Subcutaneous abdominal adipose tissue (tissue), 5 donors: ENCODE measurements around the gene KRTAP16-1.

Source experiments
- H3K27ac ChIP-seq: one replicate; pipeline ENCODE4 v1.7.0; 2013; ENCODE audit warnings: low read depth, mild to moderate bottlenecking, inconsistent platforms, low read length, moderate library complexity
- H3K27me3 ChIP-seq, 5 donors: one replicate each; pipeline ENCODE4 v1.7.0; 2013; ENCODE audit warnings: low read length in 5 of 5, inconsistent platforms in 1 of 5; ENCODE audit not compliant: control insufficient read depth in 5 of 5, insufficient read depth in 4 of 5
- H3K36me3 ChIP-seq, 5 donors: one replicate each; pipeline ENCODE4 v1.7.0; 2013; ENCODE audit warnings: low read length in 5 of 5; ENCODE audit not compliant: control insufficient read depth in 5 of 5, insufficient read depth in 5 of 5
- H3K4me1 ChIP-seq, 5 donors: one replicate each; pipeline ENCODE4 v1.7.0; 2013; ENCODE audit warnings: low read length in 5 of 5, mild to moderate bottlenecking in 3 of 5, moderate library complexity in 1 of 5; ENCODE audit not compliant: control insufficient read depth in 5 of 5, insufficient read depth in 5 of 5
- H3K4me3 ChIP-seq, 5 donors: one replicate each; pipeline ENCODE4 v1.7.0; 2013; ENCODE audit warnings: low read length in 5 of 5, low read depth in 1 of 5
- H3K9ac ChIP-seq, 5 donors: one replicate each; pipeline ENCODE4 v1.7.0; 2013; ENCODE audit warnings: low read length in 5 of 5, mild to moderate bottlenecking in 4 of 5, moderate library complexity in 3 of 5
- H3K9me3 ChIP-seq, 5 donors: one replicate each; pipeline ENCODE4 v1.7.0; 2013; ENCODE audit warnings: low read length in 5 of 5; ENCODE audit not compliant: control insufficient read depth in 5 of 5
- donor health status: healthy.
- donor health status: healthy.
- donor health status: healthy.
- donor health status: healthy.
- donor health status: healthy.

The KRTAP16-1 gene

DNA sequence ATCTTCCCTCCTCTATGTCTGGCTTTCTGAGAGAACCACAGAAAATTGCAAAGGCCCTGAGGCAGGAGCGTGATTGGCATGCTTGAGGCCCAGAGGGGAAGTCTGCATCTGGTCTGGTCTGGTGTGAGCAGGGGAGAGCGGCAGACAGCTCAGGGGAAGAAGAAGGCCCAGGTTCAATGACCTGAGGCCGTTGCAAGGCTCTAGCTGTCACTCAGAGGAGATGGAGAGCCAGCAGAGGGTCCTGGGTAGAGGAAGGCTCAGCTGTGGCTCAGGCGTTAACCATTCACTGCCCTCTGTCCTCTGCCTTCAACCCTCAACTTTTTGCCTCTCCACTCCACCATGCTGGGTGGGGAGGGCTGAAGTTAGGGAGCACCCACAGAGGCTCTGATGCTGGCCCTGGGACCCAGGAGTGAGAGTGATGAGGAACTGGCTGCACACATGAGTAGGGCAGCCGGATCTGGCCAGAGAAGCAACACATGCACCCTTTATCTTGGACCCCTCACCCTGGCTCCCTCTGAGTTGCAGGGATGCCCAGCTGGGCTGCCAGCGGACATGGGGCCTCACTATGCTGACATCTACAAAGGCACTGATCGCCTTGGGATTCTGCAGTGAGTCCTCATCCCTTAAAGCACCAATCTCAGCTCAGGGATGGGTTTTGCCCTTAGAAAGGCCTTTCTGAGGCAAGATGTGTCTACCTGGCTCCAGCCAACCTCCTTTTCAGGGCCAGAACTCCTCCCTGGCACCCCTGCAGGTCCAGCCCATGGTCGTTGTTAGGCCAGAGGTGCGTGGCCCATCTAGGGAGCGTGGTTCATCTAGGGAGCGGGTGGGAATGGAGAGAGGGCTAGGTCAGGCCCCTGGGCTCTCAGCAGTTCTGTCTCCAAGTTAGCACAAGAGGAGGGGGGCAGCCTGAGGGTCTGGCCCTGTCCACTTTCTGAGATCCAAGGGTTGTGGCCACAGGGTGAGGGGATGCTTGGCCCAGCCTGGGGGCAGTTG lies 14.1 kb upstream of the KRTAP16-1 start:
- Histone ChIP-seq H3K9me3 (peaks cover 0 to 10% (median 4%) of the 10 kb centered on the region in 5 donors), H3K27ac (no peak overlapping the region), H3K4me3 (no peak overlapping the region), H3K9ac (no peak overlapping the region), H3K4me1 (no peaks in the 10 kb centered on the region), H3K27me3 (no peaks in the 10 kb centered on the region), H3K36me3 (no peaks in the 10 kb centered on the region)

DNA sequence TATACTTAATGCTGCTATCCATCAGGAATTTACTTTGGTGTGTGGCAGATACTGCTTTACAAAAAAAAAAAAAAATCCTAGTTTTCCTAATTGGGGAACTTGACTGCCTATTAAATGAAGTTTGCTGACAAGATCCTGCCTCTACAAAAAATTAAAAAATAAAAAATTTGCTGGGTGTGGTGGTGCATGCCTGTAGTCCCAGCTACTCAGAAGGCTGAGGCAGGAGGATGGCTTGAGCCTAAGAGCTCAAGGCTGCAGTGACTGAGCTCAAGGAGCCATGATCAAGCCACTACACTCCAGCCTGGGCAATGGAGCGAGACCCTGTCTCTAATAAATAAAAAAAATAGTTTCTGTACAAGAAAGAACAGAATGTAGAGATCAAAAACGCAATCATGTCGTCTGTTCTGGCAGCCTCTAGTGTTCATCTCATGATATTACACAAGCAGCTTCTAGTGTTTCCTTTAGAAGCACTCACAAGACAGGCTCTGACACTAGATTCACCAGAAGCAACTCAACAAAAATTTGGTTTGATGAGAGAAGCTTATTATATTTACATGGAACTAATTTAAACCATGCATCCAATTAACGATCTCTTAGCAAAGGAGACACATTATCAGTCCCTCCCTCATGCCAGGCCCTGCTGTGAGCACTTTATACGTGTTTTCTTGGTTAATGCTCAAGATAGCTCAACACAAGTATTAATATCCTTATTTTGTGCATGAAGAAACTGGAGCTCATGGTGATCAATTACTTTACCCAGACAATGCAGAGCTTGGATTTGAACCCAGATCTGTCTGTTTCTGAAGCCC lies 13.2 kb upstream of the KRTAP16-1 start:
- Histone ChIP-seq H3K36me3 (no peaks in the 10 kb centered on the region), H3K4me3 (no peak overlapping the region), H3K4me1 (no peaks in the 10 kb centered on the region), H3K9ac (no peak overlapping the region), H3K27me3 (peaks cover 0 to 1% (median 0%) of the 10 kb centered on the region in 5 donors), H3K27ac (no peak overlapping the region), H3K9me3 (peaks cover 0 to 10% (median 4%) of the 10 kb centered on the region in 5 donors)

DNA sequence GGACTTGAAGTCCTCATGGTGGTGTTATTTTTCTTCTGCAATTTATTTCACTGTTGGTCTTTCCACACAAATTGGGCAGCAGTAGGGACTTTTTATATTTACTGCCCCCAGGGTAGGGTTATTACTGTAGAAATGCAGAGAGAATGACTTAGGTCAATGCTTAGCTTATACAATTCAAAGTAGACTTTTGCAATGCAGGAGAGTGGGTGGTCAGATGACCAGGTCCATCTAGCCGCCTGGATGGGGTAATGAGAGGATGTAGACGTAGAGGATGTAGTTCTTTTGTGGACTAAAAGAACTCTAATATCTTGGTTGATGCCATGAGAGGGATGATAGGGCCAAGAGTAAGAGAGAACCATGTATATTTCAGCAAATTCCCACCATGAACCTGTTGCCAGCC lies 9.1 kb upstream of the KRTAP16-1 start:
- H3K27ac ChIP-seq = no peak overlapping the region

DNA sequence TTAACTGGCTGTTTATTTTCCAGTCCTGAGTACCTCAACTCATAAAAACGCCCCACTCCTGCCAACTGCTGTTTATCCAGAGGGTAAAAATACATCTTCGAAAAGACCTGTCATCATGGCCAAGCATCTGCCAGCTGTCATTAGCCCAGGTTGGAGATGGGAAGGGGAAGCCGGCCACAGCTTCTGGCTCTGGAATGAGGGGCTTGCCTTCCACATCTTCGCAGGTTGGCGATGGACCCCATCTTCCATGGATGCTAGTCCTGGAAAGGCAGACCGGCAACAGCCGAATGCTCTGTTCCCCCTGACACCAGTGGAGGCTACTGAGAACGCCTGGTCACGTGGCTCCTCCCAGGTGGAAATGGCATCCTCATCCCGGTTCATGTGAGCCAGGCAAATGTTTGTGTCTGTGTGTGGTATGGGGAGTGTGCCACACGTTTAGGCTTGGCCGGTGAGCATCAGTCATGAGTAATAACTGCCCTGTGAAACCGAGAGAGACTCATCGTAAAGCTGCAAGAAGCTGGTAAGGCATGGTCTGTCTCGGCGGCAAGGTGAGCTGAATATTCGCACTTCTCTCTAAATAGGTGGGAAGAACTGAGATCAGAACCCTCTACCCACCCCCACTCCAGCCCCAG lies 6.8 kb upstream of the KRTAP16-1 start:
- Histone ChIP-seq H3K27me3 (peaks cover 3 to 9% (median 4%) of the 10 kb centered on the region in 5 donors), H3K36me3 (no peaks in the 10 kb centered on the region), H3K27ac (no peak overlapping the region), H3K4me3 (no peak overlapping the region), H3K4me1 (no peaks in the 10 kb centered on the region), H3K9me3 (peaks cover 0 to 10% (median 4%) of the 10 kb centered on the region in 5 donors), H3K9ac (no peak overlapping the region)

More for the DNA sequence above, 9.1 kb upstream of the KRTAP16-1 start:
- Histone ChIP-seq H3K4me3 (no peak overlapping the region), H3K9me3 (peaks cover 0 to 10% (median 4%) of the 10 kb centered on the region in 5 donors), H3K4me1 (no peaks in the 10 kb centered on the region), H3K27me3 (peaks cover 3 to 9% (median 4%) of the 10 kb centered on the region in 5 donors), H3K36me3 (no peaks in the 10 kb centered on the region), H3K9ac (no peak overlapping the region)

DNA sequence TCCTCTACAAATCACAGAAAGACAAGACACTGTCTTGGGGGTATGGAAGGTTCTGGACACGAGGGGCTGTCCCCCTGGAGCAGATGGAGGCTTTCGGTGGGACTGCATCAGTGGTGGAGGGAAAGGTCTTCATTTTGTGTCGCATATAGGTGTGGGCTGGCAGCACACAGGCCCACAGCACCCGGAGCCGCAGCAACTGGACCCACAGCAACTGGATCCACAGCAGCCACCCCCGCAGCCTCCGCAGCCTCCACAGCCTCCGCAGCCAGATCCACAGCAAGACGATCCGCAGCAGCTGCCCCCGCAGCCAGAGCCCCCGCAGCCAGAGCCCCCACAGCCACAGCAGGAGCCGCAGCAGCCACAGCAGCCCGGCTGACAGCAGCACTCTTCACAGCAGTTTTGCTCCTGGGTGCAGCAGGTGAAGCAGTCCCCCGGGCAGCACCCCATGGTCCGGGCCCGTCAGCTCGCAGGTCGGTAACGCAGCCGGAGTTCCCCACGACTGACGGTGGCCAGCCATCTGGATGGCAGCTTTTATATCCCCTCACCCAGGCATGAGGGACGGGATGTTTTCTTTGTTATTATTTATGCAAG lies 6.2 kb upstream of the KRTAP16-1 start, which contains the start of gene KRTAP17-1:
KRTAP17-1 (minus strand) TSS at position 507 of the 591 bp plus-strand sequence; CDS start at position 447, 60 bp downstream.
- Histone ChIP-seq H3K27ac (no peak within 1 kb of the TSS), H3K9me3 (peaks cover 0 to 8% (median 4%) of the 10 kb centered on the region in 5 donors), H3K4me1 (no peaks in the 10 kb centered on the region), H3K4me3 (no peak within 1 kb of the TSS), H3K36me3 (no peaks in the 10 kb centered on the region), H3K9ac (no peak within 1 kb of the TSS), H3K27me3 (peaks cover 3 to 9% (median 4%) of the 10 kb centered on the region in 5 donors)

DNA sequence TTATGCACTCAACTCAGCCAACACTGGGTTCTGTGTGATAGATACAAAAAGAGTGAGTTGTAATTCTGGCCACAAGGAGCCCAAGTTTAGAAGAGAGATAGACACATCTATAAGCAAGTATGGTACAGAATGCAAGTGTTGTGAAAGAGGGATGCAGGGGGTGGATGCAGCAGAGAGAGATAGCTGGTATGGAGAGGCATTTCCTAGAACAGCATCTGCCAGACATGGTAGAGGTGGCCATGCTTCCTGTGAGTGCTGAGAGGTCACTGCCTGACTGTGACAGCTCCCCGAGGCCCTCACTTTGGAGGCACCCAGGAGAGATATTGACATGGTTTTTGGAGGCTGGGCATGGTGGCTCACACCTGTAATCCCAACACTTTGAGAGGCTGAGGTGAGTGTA lies 2.0 kb upstream of the KRTAP16-1 start:
- Histone ChIP-seq H3K9me3 (no peaks in the 10 kb centered on the region), H3K4me3 (no peak overlapping the region), H3K4me1 (peaks cover 0 to 17% (median 3%) of the 10 kb centered on the region in 5 donors), H3K27ac (no peak overlapping the region), H3K36me3 (no peaks in the 10 kb centered on the region), H3K27me3 (peaks cover 14 to 23% (median 19%) of the 10 kb centered on the region in 5 donors), H3K9ac (no peak overlapping the region)

DNA sequence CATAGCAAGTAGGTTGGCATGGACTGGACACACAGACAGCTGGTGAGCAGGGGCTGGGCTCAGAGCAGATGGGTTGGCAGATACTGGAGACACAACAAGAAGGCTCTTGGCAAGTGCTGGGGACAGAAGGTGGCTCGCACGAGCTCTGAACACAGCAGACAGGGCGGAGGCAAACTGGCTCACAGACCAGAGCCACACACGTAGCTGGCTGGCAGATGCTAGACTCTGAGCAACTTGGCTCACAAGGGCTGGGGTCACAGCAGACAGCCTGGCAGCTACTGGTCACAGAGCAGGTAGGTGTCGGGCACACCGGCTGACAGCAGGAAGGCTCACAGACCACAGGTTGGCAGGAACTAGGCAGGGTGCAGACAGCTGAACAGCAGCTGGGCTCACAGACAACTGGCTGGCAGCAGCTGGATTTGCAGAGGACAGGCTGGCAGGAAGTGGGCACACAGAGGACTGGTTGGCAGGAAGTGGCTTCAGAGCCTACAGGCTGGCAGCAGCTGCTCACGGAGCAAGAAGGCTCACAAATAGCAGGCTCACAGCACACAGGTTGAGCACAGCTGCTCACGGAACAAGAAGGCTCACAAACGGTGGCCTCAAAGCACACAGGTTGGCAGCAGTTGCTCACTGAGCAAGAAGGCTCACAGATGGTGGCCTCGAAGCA lies 725 bp downstream of the KRTAP16-1 start:
- Histone ChIP-seq H3K4me3 (peak overlapping the region in 2 of 5 donors; percentile 36 to 49), H3K9ac (no peak overlapping the region), H3K4me1 (peaks cover 0 to 17% (median 3%) of the 10 kb centered on the region in 5 donors), H3K27me3 (peaks cover 6 to 19% (median 17%) of the 10 kb centered on the region in 5 donors), H3K27ac (no peak overlapping the region), H3K36me3 (no peaks in the 10 kb centered on the region), H3K9me3 (no peaks in the 10 kb centered on the region)

DNA sequence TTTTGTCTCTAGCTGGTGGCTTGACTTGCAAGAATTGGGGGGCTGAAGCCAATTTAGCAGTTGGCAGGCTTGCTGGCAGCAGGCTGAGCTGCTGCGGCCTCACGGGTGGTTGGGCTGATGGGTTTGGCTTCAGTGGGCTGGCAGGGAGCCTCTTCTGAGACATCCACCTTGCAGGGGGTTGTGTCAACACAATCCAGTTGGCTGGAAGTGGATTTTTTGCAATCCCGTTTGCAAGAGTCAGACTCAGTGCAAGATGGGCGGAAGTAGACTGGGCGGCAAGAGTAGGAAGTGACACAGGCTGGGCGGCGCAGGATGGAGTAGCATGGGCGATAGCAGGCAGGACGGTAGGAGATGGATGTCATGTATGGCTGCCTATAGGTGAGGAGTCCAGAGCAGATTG lies 1.5 kb downstream of the KRTAP16-1 start:
- peaks cover 6 to 19% (median 17%) of the 10 kb centered on the region in 5 donors for H3K27me3 ChIP-seq
- H3K4me3 ChIP-seq = peak overlapping the region in 1 of 5 donors; percentile 49
- no peak overlapping the region for H3K27ac ChIP-seq
- H3K36me3 ChIP-seq = no peaks in the 10 kb centered on the region
- H3K4me1 ChIP-seq = peaks cover 0 to 17% (median 3%) of the 10 kb centered on the region in 5 donors
- no peaks in the 10 kb centered on the region for H3K9me3 ChIP-seq
- H3K9ac ChIP-seq = no peak overlapping the region

DNA sequence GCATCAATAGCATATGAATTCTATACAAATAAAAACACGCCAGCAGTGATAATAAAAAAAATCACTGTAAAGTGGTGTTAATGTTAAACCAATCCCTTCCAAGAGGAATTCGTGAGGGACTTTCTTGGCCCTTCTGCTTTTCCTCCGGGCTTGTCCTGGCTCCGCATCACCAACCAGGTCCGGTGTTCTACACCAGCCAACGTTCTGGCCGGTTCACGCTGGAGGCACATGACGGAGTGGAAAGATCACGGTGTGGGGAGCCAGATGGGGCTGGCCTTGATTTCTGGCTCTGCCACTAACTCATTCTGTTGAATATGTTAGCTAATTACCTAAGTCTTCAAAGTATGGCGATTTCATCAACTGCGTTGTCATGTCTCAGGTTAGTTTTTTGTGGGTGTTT lies 5.0 kb downstream of the KRTAP16-1 start:
- Histone ChIP-seq H3K27ac (no peak overlapping the region), H3K4me3 (no peak overlapping the region), H3K4me1 (peaks cover 0 to 16% (median 3%) of the 10 kb centered on the region in 5 donors), H3K9me3 (peaks cover 0 to 7% (median 3%) of the 10 kb centered on the region in 5 donors), H3K36me3 (no peaks in the 10 kb centered on the region), H3K9ac (no peak overlapping the region), H3K27me3 (peaks cover 6 to 17% (median 17%) of the 10 kb centered on the region in 5 donors)
